Lower leg skin (tissue), 3 donors: ENCODE results near the gene PRSS1.
"Not testable (repeated sequence)": the region's sequence is repeated elsewhere in the genome, so short reads cannot be mapped to it uniquely, and the experiment has no call there.

Experiments used
- POLR2A ChIP-seq, 2 donors: fragments of 450-650 bp; IDR thresholded peaks; one replicate each; pipeline ENCODE4 v1.6.1; 2016 to 2017; ENCODE audit warnings: antibody characterized with exemption in 2 of 2, mild to moderate bottlenecking in 1 of 2, moderate library complexity in 1 of 2
- TF ChIP-seq, protein P1 (sequence below), 3 donors: fragments of 450-650 bp; IDR thresholded peaks; one replicate each; pipeline ENCODE4 v1.5.1; 2016; ENCODE audit warnings: antibody characterized with exemption in 3 of 3, mild to moderate bottlenecking in 3 of 3, moderate library complexity in 2 of 3

DNA sequence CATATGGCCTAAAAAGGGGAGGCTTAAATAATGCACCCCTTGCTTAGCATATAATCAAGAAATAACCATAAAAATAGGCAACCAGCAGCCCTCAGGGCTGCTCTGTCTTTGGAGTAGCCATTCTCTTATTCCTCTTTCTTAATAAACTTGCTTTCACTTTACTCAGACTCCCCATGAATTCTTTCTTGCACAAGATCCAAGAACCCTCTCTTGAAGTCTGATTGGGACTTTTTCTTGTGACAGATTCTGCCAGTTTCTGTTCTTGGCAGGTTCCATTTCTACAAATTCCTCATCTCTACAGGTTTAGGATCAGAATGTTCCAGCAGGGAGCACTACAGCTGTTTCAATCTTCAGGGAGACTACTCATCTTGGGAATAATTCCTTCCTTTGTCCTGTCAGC lies 40.5 kb upstream of the PRSS1 start:
- TF ChIP-seq, protein P1, sequence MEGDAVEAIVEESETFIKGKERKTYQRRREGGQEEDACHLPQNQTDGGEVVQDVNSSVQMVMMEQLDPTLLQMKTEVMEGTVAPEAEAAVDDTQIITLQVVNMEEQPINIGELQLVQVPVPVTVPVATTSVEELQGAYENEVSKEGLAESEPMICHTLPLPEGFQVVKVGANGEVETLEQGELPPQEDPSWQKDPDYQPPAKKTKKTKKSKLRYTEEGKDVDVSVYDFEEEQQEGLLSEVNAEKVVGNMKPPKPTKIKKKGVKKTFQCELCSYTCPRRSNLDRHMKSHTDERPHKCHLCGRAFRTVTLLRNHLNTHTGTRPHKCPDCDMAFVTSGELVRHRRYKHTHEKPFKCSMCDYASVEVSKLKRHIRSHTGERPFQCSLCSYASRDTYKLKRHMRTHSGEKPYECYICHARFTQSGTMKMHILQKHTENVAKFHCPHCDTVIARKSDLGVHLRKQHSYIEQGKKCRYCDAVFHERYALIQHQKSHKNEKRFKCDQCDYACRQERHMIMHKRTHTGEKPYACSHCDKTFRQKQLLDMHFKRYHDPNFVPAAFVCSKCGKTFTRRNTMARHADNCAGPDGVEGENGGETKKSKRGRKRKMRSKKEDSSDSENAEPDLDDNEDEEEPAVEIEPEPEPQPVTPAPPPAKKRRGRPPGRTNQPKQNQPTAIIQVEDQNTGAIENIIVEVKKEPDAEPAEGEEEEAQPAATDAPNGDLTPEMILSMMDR (IDR thresholded peaks at IDR 0.05) = not testable (repeated sequence)
- TF ChIP-seq POLR2A (IDR thresholded peaks at IDR 0.05) = not testable (repeated sequence)
